ACHN (cell line): ENCODE measurements around the gene CALM3.
"Not testable (repeated sequence)": the region's sequence is repeated elsewhere in the genome, so short reads cannot be mapped to it uniquely, and the experiment has no call there.

Experiments
- DNase-seq: peaks from one replicate; pipeline ENCODE4 v3.0.0-alpha.2; 2015
- in situ Hi-C: cut with HindIII; loops from 2 replicates; pipeline ENCODE4 v1.10.0; 2017; ENCODE audit warnings: low sequenced_read_pairs, low pct_ligation_motif_present, low pct_unique_long_range_greater_than_20kb

Gene CALM3

DNA sequence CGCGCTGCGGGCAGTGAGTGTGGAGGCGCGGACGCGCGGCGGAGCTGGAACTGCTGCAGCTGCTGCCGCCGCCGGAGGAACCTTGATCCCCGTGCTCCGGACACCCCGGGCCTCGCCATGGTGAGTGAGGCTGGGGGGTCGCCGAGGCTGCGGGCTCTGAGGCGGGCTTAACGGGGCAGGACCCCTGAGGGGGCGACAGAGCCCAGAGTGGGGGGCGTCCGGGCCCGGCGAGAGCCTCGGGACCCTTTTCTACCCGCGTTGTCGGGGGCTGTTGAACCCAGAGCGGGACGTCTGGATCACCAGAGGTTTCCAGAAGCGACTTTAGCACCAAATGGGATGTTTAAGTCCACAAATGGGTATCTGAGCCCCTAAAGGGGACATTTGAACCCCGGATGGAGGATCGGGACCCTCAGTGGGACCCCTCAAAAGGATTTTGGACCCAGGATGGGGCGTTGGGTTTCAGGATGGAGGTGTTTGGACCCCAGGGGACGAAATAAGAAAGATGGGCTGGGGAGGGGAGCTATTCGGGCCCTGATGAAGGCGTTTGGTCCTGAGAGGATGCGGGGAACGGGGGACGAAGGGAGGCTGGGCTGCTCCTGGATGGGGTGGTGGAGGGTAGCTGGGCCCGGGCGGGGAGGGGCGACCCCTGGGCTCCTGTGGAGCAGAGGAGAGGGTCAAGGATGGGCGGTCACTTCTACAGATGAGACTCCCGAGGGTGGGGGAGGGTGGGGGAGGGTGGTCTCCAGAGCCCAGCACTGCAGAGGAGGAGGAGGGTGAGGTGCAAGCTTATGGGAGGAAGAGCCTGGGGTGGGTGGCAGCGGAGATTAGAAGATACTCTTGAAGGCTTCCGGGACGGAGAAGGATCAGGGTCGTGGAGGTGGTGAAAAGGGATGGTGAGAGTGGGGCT lies at the start of gene CALM3:
CALM3 (plus strand) TSS at position 13 of the 907 bp plus-strand sequence; CDS start at position 118, 105 bp downstream.
- in situ Hi-C loops = no loop called here
- DNase-seq = no peak

- in situ Hi-C loops = no loop called here
- no peak for DNase-seq
These were observed 48.2 kb upstream of the CALM3 start for GRCh38 chr19:46552891-46553290.

DNA sequence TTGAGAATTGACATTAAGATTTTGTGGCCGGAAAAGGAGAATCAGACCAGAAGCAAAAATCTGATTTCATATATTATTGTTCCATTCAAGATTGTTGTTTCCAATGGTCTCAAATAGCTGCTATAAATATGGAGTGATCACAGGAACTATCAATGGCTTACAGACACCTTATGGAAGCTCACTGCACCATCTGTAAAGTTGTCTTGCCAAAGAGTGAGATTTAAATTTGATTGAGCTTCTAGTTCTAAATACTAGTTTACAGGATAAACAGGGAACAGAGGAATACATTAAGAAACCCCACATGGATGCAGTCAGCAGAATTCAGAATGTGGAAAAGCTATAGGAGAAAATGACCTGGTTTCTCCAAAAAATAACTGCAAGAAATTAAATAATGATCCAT lies 47.0 kb upstream of the CALM3 start:
- no peak for DNase-seq
- in situ Hi-C loops = no loop called here

DNA sequence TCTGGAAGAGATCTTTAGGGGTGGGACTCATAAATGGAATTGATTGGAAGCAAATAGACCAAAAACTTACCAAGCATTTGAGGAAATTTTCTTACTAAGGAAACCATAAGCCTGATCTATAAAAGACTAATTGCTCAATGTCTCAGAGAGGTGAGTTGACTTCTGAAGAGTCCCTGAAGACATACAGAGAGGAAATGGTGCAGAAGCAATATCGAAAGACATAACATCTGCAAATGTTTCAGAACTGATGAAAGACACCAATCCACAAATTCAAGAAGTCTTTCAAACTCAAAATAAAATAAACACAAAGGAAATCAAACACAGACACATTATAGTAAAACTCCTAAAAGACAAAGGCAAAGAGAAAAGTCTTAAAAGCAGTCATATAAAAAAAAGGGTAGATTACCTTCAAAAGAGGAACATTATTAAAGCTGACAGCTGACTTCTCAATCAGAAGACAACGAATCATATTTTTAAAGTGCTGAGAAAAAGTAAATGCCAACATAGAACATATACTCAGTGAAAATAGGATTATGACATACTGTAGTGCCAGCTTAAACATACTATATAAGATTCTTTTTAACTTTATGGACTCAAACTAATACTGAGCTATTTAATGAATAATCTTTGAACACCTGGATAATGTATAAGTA lies 45.4 kb upstream of the CALM3 start:
- no peak for DNase-seq
- in situ Hi-C loops = no loop called here

DNA sequence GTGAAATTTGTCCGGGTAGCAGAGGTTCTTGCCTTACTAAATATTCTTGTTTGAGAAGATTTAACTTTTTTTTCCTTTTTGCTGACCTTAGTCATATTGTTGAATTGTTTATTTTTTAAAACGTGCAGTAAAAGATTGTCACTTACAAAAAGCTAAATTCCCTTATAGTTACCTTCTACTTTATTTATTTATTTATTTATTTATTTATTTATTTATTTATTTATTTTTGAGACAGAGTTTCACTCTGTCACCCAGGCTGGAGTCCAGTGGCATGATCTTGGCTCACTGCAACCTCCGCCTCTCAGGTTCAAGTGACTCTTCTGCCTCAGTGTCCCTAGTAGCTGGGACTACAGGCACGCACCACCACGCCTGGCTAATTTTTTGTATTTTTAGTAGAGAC lies 44.7 kb upstream of the CALM3 start:
- DNase-seq, in situ Hi-C loops: not testable (repeated sequence)

- DNase-seq = no peak
- in situ Hi-C loops = no loop called here
These were observed 41.9 kb upstream of the CALM3 start for GRCh38 chr19:46559203-46559602.

- in situ Hi-C loops, DNase-seq: not testable (repeated sequence)
These were observed 41.5 kb upstream of the CALM3 start for GRCh38 chr19:46559675-46560074.

DNA sequence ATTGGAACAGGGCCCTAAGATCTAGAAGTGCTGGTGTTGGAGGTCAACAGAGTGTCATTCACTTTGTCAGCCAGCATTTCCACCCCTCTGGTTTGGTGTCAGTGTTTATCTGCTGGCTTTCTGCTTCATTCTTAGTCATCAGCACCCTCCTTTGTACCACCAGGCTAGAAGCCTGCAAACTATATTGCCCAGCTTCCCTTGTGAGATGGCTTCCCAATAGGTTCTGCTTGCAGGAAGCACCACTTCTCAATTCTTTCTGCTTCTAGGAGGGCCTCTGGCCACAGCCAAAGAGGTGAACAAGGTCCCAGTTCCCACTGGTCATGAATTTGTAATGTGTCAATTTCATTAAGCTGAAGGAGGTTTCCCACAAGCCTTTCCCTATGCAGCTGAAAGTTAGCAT lies 36.4 kb upstream of the CALM3 start:
- in situ Hi-C loops = no loop called here
- DNase-seq = no peak

- peak; percentile 56 for DNase-seq
- in situ Hi-C loops = no loop called here
These were observed 29.6 kb upstream of the CALM3 start for GRCh38 chr19:46571495-46571894.

- no peak for DNase-seq
- in situ Hi-C loops = no loop called here
These were observed 27.2 kb upstream of the CALM3 start for GRCh38 chr19:46573679-46574498.

DNA sequence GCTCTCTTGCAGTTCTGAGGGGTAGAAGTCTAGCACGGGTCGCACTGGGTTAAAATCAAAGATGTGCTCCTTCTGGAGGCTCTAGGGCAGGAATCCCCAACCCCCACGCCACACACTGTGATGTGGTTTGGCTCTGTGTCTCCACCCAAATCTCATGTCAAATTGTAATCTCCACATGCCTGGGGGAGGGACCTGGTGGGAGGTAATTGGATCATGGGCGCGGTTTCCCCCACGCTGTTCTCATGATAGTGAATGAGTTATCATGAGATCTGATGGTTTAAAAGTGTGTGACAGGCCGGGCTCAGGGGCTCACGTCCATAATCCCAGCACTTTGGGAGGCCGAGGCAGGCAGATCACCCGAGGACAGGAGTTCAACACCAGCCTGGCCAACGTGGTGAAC lies 26.6 kb upstream of the CALM3 start:
- no peak for DNase-seq
- in situ Hi-C loops = no loop called here

DNA sequence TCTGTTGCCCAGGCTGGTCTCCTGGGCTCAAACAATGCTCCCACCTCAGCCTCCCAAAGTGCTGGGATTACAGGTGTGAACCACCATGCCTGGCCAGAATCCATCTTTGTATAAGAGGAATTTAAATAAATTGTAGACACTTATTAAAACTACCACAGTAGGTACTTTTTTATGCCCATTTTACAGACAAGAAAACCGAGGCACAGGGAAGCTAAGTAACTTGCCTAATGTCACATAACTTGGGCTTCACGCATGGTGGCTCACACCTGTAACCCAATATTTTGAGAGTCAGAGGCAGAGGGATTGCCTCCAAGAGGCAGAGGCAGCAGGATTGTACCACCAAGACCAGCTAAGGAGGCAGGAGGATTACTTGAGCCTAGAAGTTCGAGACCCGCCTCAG lies 22.7 kb upstream of the CALM3 start:
- no peak for DNase-seq
- in situ Hi-C loops = no loop called here

DNA sequence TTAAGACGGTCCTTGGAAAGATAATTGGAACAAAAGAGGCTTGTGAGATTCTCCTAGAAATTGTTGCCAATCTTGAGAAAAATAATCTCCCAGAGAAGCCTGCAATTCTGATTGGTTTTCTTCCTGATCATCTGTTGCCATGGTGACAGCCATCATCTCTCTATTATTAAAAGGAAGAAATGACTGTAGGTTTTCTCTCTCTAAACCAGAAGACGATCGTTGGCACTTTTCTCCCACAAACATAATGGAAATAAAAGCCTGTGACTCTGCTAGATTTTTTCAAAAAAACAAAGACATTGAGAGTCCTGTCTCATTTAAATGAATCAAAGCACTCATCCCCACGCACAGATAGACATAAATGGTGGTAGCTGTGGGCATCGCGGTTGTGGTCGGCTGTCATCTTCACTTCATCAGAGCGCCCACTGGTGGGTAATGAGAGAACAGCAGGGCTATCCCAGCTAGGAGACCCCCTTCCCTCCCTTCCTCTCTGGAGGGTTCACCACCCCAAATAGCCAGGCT lies 21.7 kb upstream of the CALM3 start:
- in situ Hi-C loops = no loop called here
- no peak for DNase-seq

GRCh38 chr19:46580247-46580646 lies 20.9 kb upstream of the CALM3 start:
- in situ Hi-C loops = no loop called here
- DNase-seq = no peak

GRCh38 chr19:46585539-46585938 lies 15.6 kb upstream of the CALM3 start:
- in situ Hi-C loops = no loop called here
- DNase-seq = no peak

GRCh38 chr19:46586294-46586693 lies 14.8 kb upstream of the CALM3 start:
- DNase-seq = no peak

DNA sequence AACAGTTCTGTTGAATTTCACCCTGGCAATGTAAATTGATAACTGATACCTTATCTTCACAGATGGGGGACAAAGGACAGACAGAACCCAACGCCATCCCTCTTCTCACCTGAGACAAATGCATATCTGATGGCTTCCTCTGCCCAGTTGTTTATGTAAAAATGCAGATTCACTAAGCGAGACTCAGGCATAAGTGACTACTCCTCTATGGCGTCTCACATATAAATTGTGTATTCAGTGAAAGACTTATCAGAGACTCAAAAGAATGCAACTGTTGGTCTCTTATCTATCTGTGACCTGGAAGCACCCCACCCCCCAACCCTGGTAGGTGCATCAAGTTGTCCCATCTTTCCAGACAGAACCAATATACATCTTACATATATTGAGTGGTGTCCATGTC lies 13.3 kb upstream of the CALM3 start:
- in situ Hi-C loops = no loop called here
- no peak for DNase-seq

More at GRCh38 chr19:46586294-46586693, 14.8 kb upstream of the CALM3 start:
- in situ Hi-C loops = no loop called here

DNA sequence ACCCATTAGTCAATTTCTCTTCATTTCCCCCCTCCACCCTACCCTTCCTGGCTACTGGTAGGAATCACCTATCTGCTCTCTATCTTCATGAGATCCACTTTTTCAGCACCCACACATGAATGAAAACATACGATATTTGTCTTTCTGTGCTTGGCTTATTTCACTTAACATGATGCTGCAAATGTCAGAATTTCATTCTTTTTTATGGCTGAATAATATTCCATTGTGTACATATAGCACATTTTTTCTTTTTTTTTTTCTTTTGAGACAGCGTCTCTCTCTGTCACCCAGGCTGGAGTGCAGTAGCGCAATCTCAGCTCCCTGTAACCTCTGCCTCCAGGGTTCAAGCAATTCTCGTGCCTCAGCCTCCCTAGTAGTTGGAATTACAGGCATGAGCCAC lies 9.9 kb upstream of the CALM3 start:
- DNase-seq = no peak
- in situ Hi-C loops = no loop called here

DNA sequence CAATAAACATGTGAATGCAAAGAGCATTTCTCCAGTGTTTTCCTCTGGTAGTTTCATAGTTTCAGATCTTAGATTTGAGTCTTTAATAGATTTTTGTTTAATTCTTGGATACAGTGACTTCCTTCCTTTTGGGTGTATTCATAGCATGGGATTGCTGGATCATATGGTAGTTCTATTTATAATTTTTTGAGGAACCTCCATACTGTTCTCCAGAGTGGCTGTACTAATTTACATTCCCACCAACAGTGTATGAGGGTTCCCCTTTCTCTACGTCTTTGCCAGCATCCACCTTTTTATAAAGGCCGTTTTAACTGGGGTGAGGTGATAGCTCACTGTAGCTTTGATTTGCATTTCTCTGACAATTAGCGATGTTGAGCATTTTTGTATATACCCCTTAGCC lies 9.3 kb upstream of the CALM3 start:
- no peak for DNase-seq
- in situ Hi-C loops = no loop called here
